Measurements from ENCODE around the gene ITGA6. TPM values are rescaled to one million over a fixed set of nuclear protein-coding genes. Genes with fewer than 3 reads are reported as not detected.
"Not testable (repeated sequence)": the region's sequence is repeated elsewhere in the genome, so short reads cannot be mapped to it uniquely, and the experiment has no call there.

Gene ITGA6
- total RNA-seq, 4 donors from 2014 or later, result 254 to 586 (median 471) TPM

DNA sequence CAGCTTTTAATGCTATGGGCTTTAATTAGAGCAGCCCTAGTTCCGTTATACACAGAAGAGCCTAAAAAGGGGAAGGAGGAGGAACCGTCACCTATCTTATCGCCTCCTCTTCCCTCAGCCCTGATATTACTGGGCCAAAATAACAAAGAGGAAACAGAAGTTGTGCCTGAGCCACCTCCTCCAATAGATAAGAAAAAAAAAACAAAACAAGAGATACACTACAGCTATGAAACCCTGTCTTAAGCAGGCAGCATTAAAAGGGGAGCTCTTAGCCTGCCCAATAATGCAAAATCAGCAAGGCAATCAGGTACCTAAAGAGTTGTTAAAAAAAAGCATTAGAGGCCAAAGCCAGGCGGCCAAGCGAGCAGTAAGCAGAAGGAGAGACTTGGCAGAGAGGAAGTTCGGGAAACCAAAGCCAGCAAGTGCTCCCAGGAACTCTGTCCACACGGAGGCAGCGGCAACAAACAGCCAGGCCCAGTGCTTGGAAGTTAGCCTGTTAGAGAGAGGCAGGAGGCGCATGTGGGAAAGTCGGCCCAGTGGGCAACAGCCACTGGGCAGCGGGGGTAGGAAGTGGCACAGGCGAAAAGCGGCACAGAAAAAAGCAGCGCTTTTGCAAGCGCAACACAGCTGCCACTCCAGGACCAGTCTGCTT is 86.7 kb downstream of the ITGA6 start:
- Histone ChIP-seq H3K27ac (no peak overlapping the region), H3K27me3 (no peaks in the 10 kb centered on the region), H3K36me3 (peaks cover 0 to 20% (median 0%) of the 10 kb centered on the region in 3 donors), H3K4me1 (no peaks in the 10 kb centered on the region), H3K4me3 (no peak overlapping the region), H3K9me3 (peaks cover 0 to 41% (median 8%) of the 10 kb centered on the region in 4 donors)
- WGBS, 2 donors, result 86 to 87% methylated on average over 15 of the region's 15 CpGs
- TF ChIP-seq, protein P1, sequence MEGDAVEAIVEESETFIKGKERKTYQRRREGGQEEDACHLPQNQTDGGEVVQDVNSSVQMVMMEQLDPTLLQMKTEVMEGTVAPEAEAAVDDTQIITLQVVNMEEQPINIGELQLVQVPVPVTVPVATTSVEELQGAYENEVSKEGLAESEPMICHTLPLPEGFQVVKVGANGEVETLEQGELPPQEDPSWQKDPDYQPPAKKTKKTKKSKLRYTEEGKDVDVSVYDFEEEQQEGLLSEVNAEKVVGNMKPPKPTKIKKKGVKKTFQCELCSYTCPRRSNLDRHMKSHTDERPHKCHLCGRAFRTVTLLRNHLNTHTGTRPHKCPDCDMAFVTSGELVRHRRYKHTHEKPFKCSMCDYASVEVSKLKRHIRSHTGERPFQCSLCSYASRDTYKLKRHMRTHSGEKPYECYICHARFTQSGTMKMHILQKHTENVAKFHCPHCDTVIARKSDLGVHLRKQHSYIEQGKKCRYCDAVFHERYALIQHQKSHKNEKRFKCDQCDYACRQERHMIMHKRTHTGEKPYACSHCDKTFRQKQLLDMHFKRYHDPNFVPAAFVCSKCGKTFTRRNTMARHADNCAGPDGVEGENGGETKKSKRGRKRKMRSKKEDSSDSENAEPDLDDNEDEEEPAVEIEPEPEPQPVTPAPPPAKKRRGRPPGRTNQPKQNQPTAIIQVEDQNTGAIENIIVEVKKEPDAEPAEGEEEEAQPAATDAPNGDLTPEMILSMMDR (IDR thresholded peaks at IDR 0.05), result no peak
- TF ChIP-seq EP300 (IDR thresholded peaks at IDR 0.05) (no peak), POLR2A (IDR thresholded peaks at IDR 0.05) (no peak)
- DNase-seq (ENCODE audit: low spot score in 2 of 2), result no peak

DNA sequence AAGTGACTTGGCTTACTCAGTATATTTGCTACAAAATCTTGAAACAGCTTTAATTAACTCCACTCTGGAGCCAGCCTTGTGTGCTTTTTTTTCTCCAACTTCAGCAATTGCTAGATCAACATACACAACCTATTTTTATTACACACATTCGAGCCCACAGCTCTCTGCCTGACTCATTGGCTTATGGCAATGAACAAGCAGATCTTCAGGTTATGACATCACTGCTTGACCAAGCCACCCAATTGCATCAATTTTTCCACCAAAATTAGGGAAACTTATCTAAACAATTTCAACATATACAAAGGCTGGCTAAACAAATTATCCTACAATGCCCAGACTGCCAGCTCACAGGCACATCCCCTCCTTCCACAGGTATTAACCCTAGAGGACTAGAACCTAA is 88.9 kb downstream of the ITGA6 start:
- Histone ChIP-seq H3K36me3 (peaks cover 0 to 7% (median 0%) of the 10 kb centered on the region in 3 donors), H3K4me1 (no peaks in the 10 kb centered on the region), H3K27ac (no peak overlapping the region), H3K9me3 (peaks cover 0 to 47% (median 7%) of the 10 kb centered on the region in 4 donors), H3K4me3 (no peak overlapping the region), H3K27me3 (no peaks in the 10 kb centered on the region)
- 30 to 43% methylated on average over 1 of the region's 1 CpG for WGBS, 2 donors
- no peak for DNase-seq (ENCODE audit: low spot score in 2 of 2)
- TF ChIP-seq POLR2A (IDR thresholded peaks at IDR 0.05) (no peak), EP300 (IDR thresholded peaks at IDR 0.05) (no peak)
- TF ChIP-seq, protein P1 (IDR thresholded peaks at IDR 0.05), result no peak

DNA sequence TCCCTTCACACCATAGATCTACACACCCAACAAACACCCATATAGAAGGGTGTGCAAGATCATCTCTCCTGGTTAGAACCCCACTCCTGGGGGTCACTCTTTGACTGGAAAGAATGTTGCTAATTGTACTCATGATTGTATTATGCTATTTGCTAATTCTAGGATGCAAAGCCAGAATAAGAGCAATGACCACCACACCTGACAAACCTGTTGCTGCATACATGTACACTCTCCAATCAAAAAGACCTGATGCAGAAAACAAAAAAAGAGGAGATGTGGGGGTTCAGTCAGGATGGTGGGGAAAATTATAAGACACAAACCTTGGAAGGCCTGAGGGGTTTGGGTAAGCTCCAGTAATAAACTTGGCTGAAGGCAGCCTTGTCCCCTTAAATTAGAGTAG is 91.6 kb downstream of the ITGA6 start:
- no peak overlapping the region for H3K4me3 ChIP-seq
- H3K27me3 ChIP-seq, result no peaks in the 10 kb centered on the region
- TF ChIP-seq, protein P1 (IDR thresholded peaks at IDR 0.05), result no peak
- no peak for TF ChIP-seq EP300 (IDR thresholded peaks at IDR 0.05)
- TF ChIP-seq POLR2A (IDR thresholded peaks at IDR 0.05), result no peak
- H3K9me3 ChIP-seq, result peaks cover 0 to 20% (median 0%) of the 10 kb centered on the region in 4 donors
- no peaks in the 10 kb centered on the region for H3K4me1 ChIP-seq
- no peak overlapping the region for H3K27ac ChIP-seq
- no peak for DNase-seq (ENCODE audit: low spot score in 2 of 2)
- H3K36me3 ChIP-seq, result no peaks in the 10 kb centered on the region

DNA sequence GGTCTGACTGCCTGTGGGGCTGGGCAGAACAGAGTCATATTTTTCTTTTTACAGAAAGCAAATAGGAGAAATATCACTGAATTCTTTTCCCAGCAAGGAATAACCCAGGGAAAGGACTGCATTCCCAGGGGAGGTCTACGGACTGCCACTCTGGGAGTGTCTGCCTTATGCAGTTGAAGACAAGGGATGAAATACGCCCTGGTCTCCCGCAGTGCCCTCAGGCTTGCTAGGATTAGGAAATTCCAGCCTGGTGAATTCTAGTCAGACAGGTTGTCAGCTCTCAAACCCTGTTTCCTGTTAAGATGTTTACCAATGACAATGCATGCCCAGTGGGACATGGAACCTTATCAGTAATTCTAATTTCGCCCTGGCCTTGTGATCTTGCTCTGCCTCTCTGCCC is 98.2 kb downstream of the ITGA6 start:
- Histone ChIP-seq H3K27me3 (no peaks in the 10 kb centered on the region), H3K4me3 (no peak overlapping the region), H3K4me1 (no peaks in the 10 kb centered on the region), H3K9me3 (peaks cover 0 to 30% (median 0%) of the 10 kb centered on the region in 4 donors), H3K36me3 (no peaks in the 10 kb centered on the region), H3K27ac (no peak overlapping the region)
- WGBS, 2 donors, result 92 to 94% methylated on average over 4 of the region's 4 CpGs
- no peak for DNase-seq (ENCODE audit: low spot score in 2 of 2)
- no peak for TF ChIP-seq POLR2A (IDR thresholded peaks at IDR 0.05)
- TF ChIP-seq, protein P1 (IDR thresholded peaks at IDR 0.05), result no peak
- no peak for TF ChIP-seq EP300 (IDR thresholded peaks at IDR 0.05)

DNA sequence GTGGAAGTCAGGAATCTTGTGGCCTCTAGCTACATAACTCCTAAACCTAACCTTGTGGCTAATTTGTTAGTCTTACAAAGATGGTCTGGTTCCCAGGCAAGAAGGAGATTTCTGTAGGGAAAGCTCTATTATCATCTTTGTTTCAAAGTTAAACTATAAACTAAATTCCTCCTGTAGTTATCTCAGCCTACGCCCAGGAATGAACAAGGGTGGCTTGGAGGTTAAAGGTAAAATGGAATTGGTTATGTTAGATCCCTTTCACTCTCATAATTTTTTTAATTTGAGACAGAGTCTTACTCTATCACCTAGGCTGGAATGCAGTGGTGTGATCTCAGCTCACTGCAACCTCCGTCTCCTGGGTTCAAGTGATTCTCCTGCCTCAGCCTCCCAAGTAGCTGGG is 103.9 kb downstream of the ITGA6 start:
- WGBS, 2 donors, result 90 to 91% methylated on average over 2 of the region's 2 CpGs
- Histone ChIP-seq H3K27ac (no peak overlapping the region), H3K36me3 (no peaks in the 10 kb centered on the region), H3K27me3 (no peaks in the 10 kb centered on the region), H3K4me3 (no peak overlapping the region), H3K4me1 (no peaks in the 10 kb centered on the region), H3K9me3 (peaks cover 0 to 24% (median 0%) of the 10 kb centered on the region in 4 donors)
- DNase-seq (ENCODE audit: low spot score in 2 of 2), result no peak
- TF ChIP-seq, protein P1 (IDR thresholded peaks at IDR 0.05), result no peak
- TF ChIP-seq EP300 (IDR thresholded peaks at IDR 0.05), result no peak

DNA sequence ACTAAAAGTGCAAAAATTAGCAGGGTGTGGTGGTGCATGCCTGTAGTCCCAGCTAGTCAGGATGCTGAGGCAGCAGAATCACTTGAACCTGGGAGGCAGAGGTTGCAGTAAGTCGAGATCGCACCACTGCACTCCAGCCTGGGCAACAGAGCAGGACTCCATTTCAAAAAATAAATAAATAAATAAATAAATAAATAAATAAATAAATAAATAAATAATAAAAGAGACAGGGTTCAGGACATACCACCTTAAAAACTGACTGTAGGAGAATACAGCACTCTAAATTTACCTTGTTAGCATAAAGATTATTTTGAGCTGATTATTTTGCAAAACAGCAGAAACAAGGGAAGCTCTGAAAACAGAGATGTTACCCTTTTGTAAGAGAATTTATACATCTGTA is 105.1 kb downstream of the ITGA6 start:
- H3K4me1 ChIP-seq; DNase-seq (ENCODE audit: low spot score in 2 of 2); H3K27ac ChIP-seq; H3K27me3 ChIP-seq; H3K4me3 ChIP-seq; H3K36me3 ChIP-seq: not testable (repeated sequence)
- 93 to 100% methylated on average over 2 of the region's 2 CpGs for WGBS, 2 donors
- H3K9me3 ChIP-seq, result peaks cover 0 to 15% (median 0%) of the 10 kb centered on the region in 4 donors
